Peyer's patch (tissue), 4 donors: ENCODE measurements around the gene ADD2.

Experiments
- CTCF ChIP-seq, 6 experiments: fragments of 450-650 bp in 4 of 6; fragments of 200-600 bp in 2 of 6; sonication (generic) in 1 of 6; IDR thresholded peaks; one replicate each; pipeline ENCODE4 v1.5.1; 2017 to 2019; ENCODE audit warnings: antibody characterized with exemption in 6 of 6, mild to moderate bottlenecking in 3 of 6, moderate library complexity in 1 of 6
- POLR2A ChIP-seq, 2 donors: fragments of 450-650 bp; IDR thresholded peaks; one replicate each; pipeline ENCODE4 v1.5.1; 2017; ENCODE audit warnings: antibody characterized with exemption in 2 of 2, mild to moderate bottlenecking in 2 of 2, moderate library complexity in 2 of 2

GRCh38 chr2:70707706-70708105 is 60.3 kb downstream of the ADD2 start:
- TF ChIP-seq CTCF (IDR thresholded peaks at IDR 0.05) (no peak), POLR2A (IDR thresholded peaks at IDR 0.05) (no peak)
